ENCODE measurements around the gene MUC13.

GRCh38 chr3:124877674-124878073, 56.9 kb downstream of the MUC13 start:
- no peak for TF ChIP-seq CTCF (IDR thresholded peaks at IDR 0.05)
- TF ChIP-seq POLR2AphosphoS5 (IDR thresholded peaks at IDR 0.05) = no peak
